ENCODE results near the gene DBP. TPM values are rescaled to one million over a fixed set of nuclear protein-coding genes. Genes with fewer than 3 reads are reported as not detected.

Gene DBP
- polyA plus RNA-seq, 2 of the 4 experiments (the other 2 are of a cell fraction): 2.5 to 3.8 TPM

- POLR2A ChIA-PET: interaction anchor here (0.7 kb wide), 1 partner anchor 97 kb away, joined by 8 read pairs; no protein-coding TSS in a partner anchor
Measured at GRCh38 chr19:48641850-48642249, 4.7 kb upstream of the DBP start.

GRCh38 chr19:48639483-48640375, 2.5 kb upstream of the DBP start:
- FAIRE-seq (no peak), DNase-seq (ENCODE audit: low read depth in 1 of 2, low spot score in 1 of 2) (no peak), ATAC-seq (no peak)
- no peaks in the 10 kb centered on the region for H3K9me3 ChIP-seq
- no peak overlapping the region for H3K4me2 ChIP-seq
- H3K4me1 ChIP-seq: peaks cover 27% of the 10 kb centered on the region
- WGBS (ENCODE audit: missing lambda C conversion rate): 80% methylated on average over 33 of the region's 33 CpGs
- POLR2A ChIA-PET: interaction anchor here (0.6 kb wide), 1 partner anchor 100 kb away, joined by 3 read pairs; no protein-coding TSS in a partner anchor
- CTCF ChIA-PET: interaction anchor here (0.6 to 1.7 kb wide), 7 partner anchors 17 to 196 kb away, joined by 3 to 7 read pairs (median 3); partner anchors contain the start of gene HSD17B14
- no peak overlapping the region for H3K4me3 ChIP-seq
- H3K27ac ChIP-seq: no peak overlapping the region
- no peak for TF ChIP-seq HES2 (IDR thresholded peaks at IDR 0.05)
- TF ChIP-seq CBX2 (IDR thresholded peaks at IDR 0.05; ENCODE audit: borderline replicate concordance, low read depth): no peak
- TF ChIP-seq FOSL2 (IDR thresholded peaks at IDR 0.05): no peak
- TF ChIP-seq FOSL2 (CRISPR knock-in tag; IDR thresholded peaks at IDR 0.05): no peak
- TF ChIP-seq NR3C1 (IDR thresholded peaks at IDR 0.05): no peak
- TF ChIP-seq RAD21 (conservative IDR thresholded peaks at IDR 0.05 in 1 of 2, IDR thresholded peaks at IDR 0.05 in 1 of 2): no peak
- no peak for TF ChIP-seq MYC (IDR thresholded peaks at IDR 0.05; ENCODE audit: borderline replicate concordance, low read length)
- no peak for TF ChIP-seq HOXA7 (CRISPR knock-in tag; IDR thresholded peaks at IDR 0.05)
- no peak for TF ChIP-seq ZSCAN20 (CRISPR knock-in tag; IDR thresholded peaks at IDR 0.05)
- TF ChIP-seq EHF (CRISPR knock-in tag; IDR thresholded peaks at IDR 0.05): no peak
- TF ChIP-seq, protein P1, sequence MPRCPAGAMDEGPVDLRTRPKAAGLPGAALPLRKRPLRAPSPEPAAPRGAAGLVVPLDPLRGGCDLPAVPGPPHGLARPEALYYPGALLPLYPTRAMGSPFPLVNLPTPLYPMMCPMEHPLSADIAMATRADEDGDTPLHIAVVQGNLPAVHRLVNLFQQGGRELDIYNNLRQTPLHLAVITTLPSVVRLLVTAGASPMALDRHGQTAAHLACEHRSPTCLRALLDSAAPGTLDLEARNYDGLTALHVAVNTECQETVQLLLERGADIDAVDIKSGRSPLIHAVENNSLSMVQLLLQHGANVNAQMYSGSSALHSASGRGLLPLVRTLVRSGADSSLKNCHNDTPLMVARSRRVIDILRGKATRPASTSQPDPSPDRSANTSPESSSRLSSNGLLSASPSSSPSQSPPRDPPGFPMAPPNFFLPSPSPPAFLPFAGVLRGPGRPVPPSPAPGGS (IDR thresholded peaks at IDR 0.05): no peak
- TF ChIP-seq HOXB13 (CRISPR knock-in tag; IDR thresholded peaks at IDR 0.05; ENCODE audit: low read depth): no peak
- TF ChIP-seq EHMT2 (IDR thresholded peaks at IDR 0.05; ENCODE audit: low read depth): no peak

More at GRCh38 chr19:48641850-48642249, 4.7 kb upstream of the DBP start:
- no peaks in the 10 kb centered on the region for H3K9me3 ChIP-seq
- no peak for ATAC-seq
- WGBS (ENCODE audit: missing lambda C conversion rate): 84% methylated on average over 2 of the region's 2 CpGs
- CTCF ChIA-PET: interaction anchor here (0.7 to 1.5 kb wide), 4 partner anchors 33 to 194 kb away, joined by 3 to 6 read pairs (median 4); partner anchors contain the start of gene HSD17B14
- no peak overlapping the region for H3K27ac ChIP-seq
- no peak overlapping the region for H3K4me2 ChIP-seq
- H3K4me1 ChIP-seq: peaks cover 21% of the 10 kb centered on the region
- TF ChIP-seq RARB (CRISPR knock-in tag; IDR thresholded peaks at IDR 0.05) (no peak), GATA3 (IDR thresholded peaks at IDR 0.05; ENCODE audit: borderline replicate concordance) (no peak), MAFK (IDR thresholded peaks at IDR 0.05; ENCODE audit: partially characterized antibody) (no peak), REST (IDR thresholded peaks at IDR 0.05) (no peak), SREBF2 (IDR thresholded peaks at IDR 0.05) (no peak), NFE2L2 (conservative IDR thresholded peaks at IDR 0.05; ENCODE audit: low read length) (no peak), ZSCAN20 (CRISPR knock-in tag; IDR thresholded peaks at IDR 0.05) (no peak), POLR2AphosphoS2 (conservative IDR thresholded peaks at IDR 0.05; ENCODE audit: low read length) (no peak), RFX5 (IDR thresholded peaks at IDR 0.05) (no peak), CBX2 (IDR thresholded peaks at IDR 0.05; ENCODE audit: borderline replicate concordance, low read depth) (no peak), KDM5A (IDR thresholded peaks at IDR 0.05) (no peak), ZFP36 (IDR thresholded peaks at IDR 0.05; ENCODE audit: borderline replicate concordance, partially characterized antibody) (no peak), USF2 (IDR thresholded peaks at IDR 0.05) (no peak)
- FAIRE-seq: no peak
- no peak overlapping the region for H3K4me3 ChIP-seq
- DNase-seq (ENCODE audit: low read depth in 1 of 2, low spot score in 1 of 2): no peak

All from A549 (cell line).